HG02981 (cell line): ENCODE data around the gene SIPA1L2.

Experiments
- ATAC-seq: cut with Tn5 transposase; IDR thresholded peaks from one replicate; pipeline ENCODE4 v1.9.1; 2021; ENCODE audit warnings: mild to moderate bottlenecking, moderate library complexity; ENCODE audit not compliant: unreplicated experiment

Gene SIPA1L2

GRCh38 chr1:232650418-232650817 lies 20.5 kb upstream of the SIPA1L2 start:
- ATAC-seq: no peak

- no peak for ATAC-seq
Observed at GRCh38 chr1:232648316-232648715, 18.4 kb upstream of the SIPA1L2 start.

- no peak for ATAC-seq
Observed at GRCh38 chr1:232644209-232644608, 14.3 kb upstream of the SIPA1L2 start.

GRCh38 chr1:232643251-232643650 lies 13.3 kb upstream of the SIPA1L2 start:
- no peak for ATAC-seq

- no peak for ATAC-seq
Observed at GRCh38 chr1:232641507-232641906, 11.6 kb upstream of the SIPA1L2 start.

GRCh38 chr1:232636799-232637198 lies 6.9 kb upstream of the SIPA1L2 start:
- ATAC-seq: no peak

GRCh38 chr1:232635778-232636356 lies 5.9 kb upstream of the SIPA1L2 start:
- ATAC-seq: peak; percentile 73

- no peak for ATAC-seq
Observed at GRCh38 chr1:232635279-232635678, 5.3 kb upstream of the SIPA1L2 start.

- no peak for ATAC-seq
Observed at GRCh38 chr1:232634096-232634495, 4.2 kb upstream of the SIPA1L2 start.

GRCh38 chr1:232630894-232631195 lies 912 bp upstream of the SIPA1L2 start:
- ATAC-seq: no peak

GRCh38 chr1:232629250-232630046 lies 485 bp downstream of the SIPA1L2 start:
- ATAC-seq: peak; percentile 35

- no peak for ATAC-seq
Observed at GRCh38 chr1:232628335-232629249, 1.3 kb downstream of the SIPA1L2 start.

- no peak for ATAC-seq
Observed at GRCh38 chr1:232627645-232628334, 2.1 kb downstream of the SIPA1L2 start.

GRCh38 chr1:232627171-232627570 lies 2.8 kb downstream of the SIPA1L2 start:
- ATAC-seq: no peak

GRCh38 chr1:232626452-232626851 lies 3.5 kb downstream of the SIPA1L2 start:
- ATAC-seq: no peak

GRCh38 chr1:232625319-232625868 lies 4.5 kb downstream of the SIPA1L2 start:
- ATAC-seq: no peak

GRCh38 chr1:232624546-232625281 lies 5.2 kb downstream of the SIPA1L2 start:
- no peak for ATAC-seq

- no peak for ATAC-seq
Observed at GRCh38 chr1:232622981-232623380, 7.0 kb downstream of the SIPA1L2 start.

GRCh38 chr1:232622378-232622777 lies 7.6 kb downstream of the SIPA1L2 start:
- ATAC-seq: no peak

- no peak for ATAC-seq
Observed at GRCh38 chr1:232621050-232621449, 8.9 kb downstream of the SIPA1L2 start.
